HepG2 (cell line): ENCODE data around the gene CALML6. TPM values are rescaled to one million over a fixed set of nuclear protein-coding genes. Genes with fewer than 3 reads are reported as not detected.

Experiments used
- FOXK1 ChIP-seq: sonication (generic); formaldehyde crosslinking; IDR thresholded peaks from 2 replicates; pipeline ENCODE4 v1.4.0; 2020; ENCODE audit warnings: low read depth, missing genetic modification reagents, borderline replicate concordance
- GZF1 ChIP-seq: sonication (generic); formaldehyde crosslinking; IDR thresholded peaks from 2 replicates; pipeline ENCODE4 v1.5.1; 2020; ENCODE audit warnings: mild to moderate bottlenecking, missing genetic modification reagents
- HNF4G ChIP-seq, 2 experiments: sonication (generic) in 1 of 2; formaldehyde crosslinking in 1 of 2; IDR thresholded peaks; 2 replicates each; pipeline versions ENCODE4 v1.4.0 to v1.6.1; 2011 to 2020; ENCODE audit warnings: borderline replicate concordance in 2 of 2, low read depth in 2 of 2, mild to moderate bottlenecking in 2 of 2, low read length in 1 of 2, missing genetic modification reagents in 1 of 2, moderate library complexity in 1 of 2
- IKZF1 ChIP-seq: fragments of 450-650 bp; IDR thresholded peaks from 2 replicates; pipeline ENCODE4 v1.7.1; 2016
- KAT7 ChIP-seq: IDR thresholded peaks from 2 replicates; pipeline ENCODE4 v1.6.1; 2018; ENCODE audit warnings: borderline replicate concordance, missing compliant biosample characterization
- KDM5B ChIP-seq: sonication (generic); formaldehyde crosslinking; IDR thresholded peaks from 2 replicates; pipeline ENCODE4 v1.4.0; 2020; ENCODE audit warnings: missing genetic modification reagents, mild to moderate bottlenecking, borderline replicate concordance
- PCBP2 ChIP-seq: fragments of 200-400 bp; formaldehyde crosslinking; optimal IDR thresholded peaks from 2 replicates; pipeline ENCODE3; 2018; ENCODE audit warnings: low read length, low read depth; ENCODE audit not compliant: poor library complexity, severe bottlenecking
- PRMT3 ChIP-seq: sonication (generic); formaldehyde crosslinking; IDR thresholded peaks from 2 replicates; pipeline ENCODE4 v1.8.1; 2022; ENCODE audit warnings: low read depth, mild to moderate bottlenecking, moderate library complexity, missing genetic modification reagents, borderline replicate concordance
- RFXAP ChIP-seq: sonication (generic); formaldehyde crosslinking; IDR thresholded peaks from 2 replicates; pipeline ENCODE4 v1.4.0; 2020; ENCODE audit warnings: missing genetic modification reagents, borderline replicate concordance
- SATB2 ChIP-seq: sonication (generic); formaldehyde crosslinking; IDR thresholded peaks from 2 replicates; pipeline ENCODE4 v1.5.0; 2020; ENCODE audit warnings: missing genetic modification reagents
- SP140L ChIP-seq: sonication (generic); formaldehyde crosslinking; IDR thresholded peaks from 2 replicates; pipeline ENCODE4 v1.4.0; 2020; ENCODE audit warnings: missing genetic modification reagents, borderline replicate concordance
- SPEN ChIP-seq: sonication (generic); formaldehyde crosslinking; IDR thresholded peaks from 2 replicates; pipeline ENCODE4 v1.5.1; 2020; ENCODE audit warnings: low read depth, mild to moderate bottlenecking, missing genetic modification reagents
- SRF ChIP-seq: IDR thresholded peaks from 2 replicates; pipeline ENCODE4 v1.6.1; 2011; ENCODE audit warnings: mild to moderate bottlenecking, low read depth, low read length, moderate library complexity
- TOE1 ChIP-seq: sonication (generic); formaldehyde crosslinking; IDR thresholded peaks from 2 replicates; pipeline ENCODE4 v1.4.0; 2020; ENCODE audit warnings: mild to moderate bottlenecking, missing genetic modification reagents
- ZBTB3 ChIP-seq: sonication (generic); formaldehyde crosslinking; IDR thresholded peaks from 2 replicates; pipeline ENCODE4 v1.4.0; 2020; ENCODE audit warnings: low read depth, mild to moderate bottlenecking, moderate library complexity, missing genetic modification reagents, borderline replicate concordance
- ZFAT ChIP-seq: sonication (generic); formaldehyde crosslinking; conservative IDR thresholded peaks from 2 replicates; pipeline ENCODE4 v1.8.1; 2023; ENCODE audit warnings: missing genetic modification reagents, inconsistent platforms
- ZNF274 ChIP-seq: sonication (generic); formaldehyde crosslinking; IDR thresholded peaks from 2 replicates; pipeline ENCODE4 v1.5.1; 2020; ENCODE audit warnings: mild to moderate bottlenecking, missing genetic modification reagents
- ZNF441 ChIP-seq: sonication (generic); formaldehyde crosslinking; IDR thresholded peaks from 2 replicates; pipeline ENCODE4 v1.7.0; 2021; ENCODE audit warnings: missing genetic modification reagents, borderline replicate concordance
- ZNF569 ChIP-seq: sonication (generic); formaldehyde crosslinking; IDR thresholded peaks from 2 replicates; pipeline ENCODE4 v1.5.0; 2020; ENCODE audit warnings: mild to moderate bottlenecking, missing genetic modification reagents, moderate library complexity, borderline replicate concordance
- ZNF614 ChIP-seq: IDR thresholded peaks from 2 replicates; pipeline ENCODE4 v1.6.1; 2018; ENCODE audit warnings: missing biosample characterization, missing genetic modification reagents, inconsistent platforms, borderline replicate concordance
- ZNF720 ChIP-seq: sonication (generic); formaldehyde crosslinking; IDR thresholded peaks from 2 replicates; pipeline ENCODE4 v1.4.0; 2020; ENCODE audit warnings: missing genetic modification reagents
- ZNF782 ChIP-seq: sonication (generic); formaldehyde crosslinking; IDR thresholded peaks from 2 replicates; pipeline ENCODE4 v1.4.0; 2020; ENCODE audit warnings: missing genetic modification reagents, mild to moderate bottlenecking, borderline replicate concordance
- ZSCAN22 ChIP-seq: sonication (generic); formaldehyde crosslinking; IDR thresholded peaks from 2 replicates; pipeline ENCODE4 v1.4.0; 2020; ENCODE audit warnings: mild to moderate bottlenecking, missing genetic modification reagents
- ZSCAN29 ChIP-seq: sonication (generic); formaldehyde crosslinking; conservative IDR thresholded peaks from 2 replicates; pipeline ENCODE4 v1.4.0; 2020; ENCODE audit warnings: mild to moderate bottlenecking, missing genetic modification reagents
- polyA plus RNA-seq, 8 experiments: library from polyadenylated mRNA; depleted of rRNA in 3 of 8; stranded (reverse) in 7 of 8; unstranded in 1 of 8; fragments of >200 nt; fragmentation: Illumina TruSeq in 4 of 8; extraction: Trizol in 4 of 8; gene quantifications; 2 replicates each; pipeline versions ENCODE4 v1.2.1 to v1.2.3, GENCODE V29; 2011 to 2016; ENCODE audit warnings: low read depth in 4 of 8, missing spikeins in 1 of 8, mixed read lengths in 1 of 8; ENCODE audit not compliant: insufficient read depth in 1 of 8
- total RNA-seq, 5 experiments: library from RNA; depleted of rRNA; stranded (reverse); fragments of >200 nt; fragmentation: Illumina TruSeq; extraction: Trizol; gene quantifications; 2 replicates each; pipeline ENCODE4 v1.2.3, GENCODE V29; 2016; ENCODE audit warnings: low read depth in 1 of 5
- TF ChIP-seq, protein P1 (sequence below), 2 experiments: sonication (generic) in 1 of 2; formaldehyde crosslinking in 1 of 2; IDR thresholded peaks; 2 replicates each; pipeline versions ENCODE4 v1.6.1 to v1.9.0; 2014 to 2022; ENCODE audit warnings: antibody characterized with exemption in 1 of 2, borderline replicate concordance in 1 of 2, inconsistent platforms in 1 of 2, low read depth in 1 of 2, missing genetic modification reagents in 1 of 2

Gene CALML6
- total and polyA plus RNA-seq, 2 of the 13 experiments (the other 11 are each of a cell fraction or from before 2014, with no cell fraction given), result 0.11 to 0.12 TPM

DNA sequence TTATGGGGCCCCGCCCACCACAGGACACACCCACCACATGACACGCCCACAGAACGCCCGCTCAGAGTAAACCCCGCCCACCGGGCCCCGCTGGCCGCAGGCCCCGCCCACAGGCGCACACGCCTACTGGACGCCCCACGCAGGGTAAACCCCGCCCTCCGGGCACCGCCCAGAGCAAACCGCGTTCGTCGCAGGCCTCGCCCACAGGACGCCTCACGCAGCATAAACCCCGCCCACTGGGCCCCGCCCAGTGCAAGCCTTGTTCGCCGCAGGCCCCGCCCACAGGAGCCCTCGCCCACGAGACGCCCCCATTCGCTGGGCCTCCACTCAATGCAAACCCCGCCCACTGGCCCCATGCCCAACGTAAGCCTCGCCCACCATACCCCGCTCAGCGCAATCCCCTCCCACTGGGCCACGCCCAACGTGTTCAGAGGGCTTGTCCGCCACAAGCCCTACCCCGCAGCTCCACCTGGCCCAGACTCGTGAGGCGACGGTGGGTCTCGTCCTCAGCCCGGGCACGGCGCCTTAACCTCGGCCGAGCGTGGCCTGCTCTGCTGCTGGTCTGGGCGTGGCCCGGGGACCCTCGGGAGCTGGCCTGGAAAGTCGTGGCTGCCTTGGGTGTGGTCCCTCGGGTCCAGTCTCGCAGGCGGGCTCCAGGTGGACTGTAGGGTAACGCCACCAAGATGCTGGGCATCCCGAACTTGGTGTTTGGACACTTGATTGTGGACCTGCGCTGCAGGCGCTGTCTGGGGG, 4.4 kb downstream of the CALML6 start (continued):
- TF ChIP-seq, protein P1, sequence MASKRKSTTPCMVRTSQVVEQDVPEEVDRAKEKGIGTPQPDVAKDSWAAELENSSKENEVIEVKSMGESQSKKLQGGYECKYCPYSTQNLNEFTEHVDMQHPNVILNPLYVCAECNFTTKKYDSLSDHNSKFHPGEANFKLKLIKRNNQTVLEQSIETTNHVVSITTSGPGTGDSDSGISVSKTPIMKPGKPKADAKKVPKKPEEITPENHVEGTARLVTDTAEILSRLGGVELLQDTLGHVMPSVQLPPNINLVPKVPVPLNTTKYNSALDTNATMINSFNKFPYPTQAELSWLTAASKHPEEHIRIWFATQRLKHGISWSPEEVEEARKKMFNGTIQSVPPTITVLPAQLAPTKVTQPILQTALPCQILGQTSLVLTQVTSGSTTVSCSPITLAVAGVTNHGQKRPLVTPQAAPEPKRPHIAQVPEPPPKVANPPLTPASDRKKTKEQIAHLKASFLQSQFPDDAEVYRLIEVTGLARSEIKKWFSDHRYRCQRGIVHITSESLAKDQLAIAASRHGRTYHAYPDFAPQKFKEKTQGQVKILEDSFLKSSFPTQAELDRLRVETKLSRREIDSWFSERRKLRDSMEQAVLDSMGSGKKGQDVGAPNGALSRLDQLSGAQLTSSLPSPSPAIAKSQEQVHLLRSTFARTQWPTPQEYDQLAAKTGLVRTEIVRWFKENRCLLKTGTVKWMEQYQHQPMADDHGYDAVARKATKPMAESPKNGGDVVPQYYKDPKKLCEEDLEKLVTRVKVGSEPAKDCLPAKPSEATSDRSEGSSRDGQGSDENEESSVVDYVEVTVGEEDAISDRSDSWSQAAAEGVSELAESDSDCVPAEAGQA (IDR thresholded peaks at IDR 0.05; ENCODE audit: low read depth), result no peak
- TF ChIP-seq, protein P1 (CRISPR knock-in tag; IDR thresholded peaks at IDR 0.05; ENCODE audit: borderline replicate concordance), result no peak
- TF ChIP-seq PRMT3 (CRISPR knock-in tag), result no peak
- 0 out of 2 replicates have a peak, but pooled peaks have one; percentile 19 for TF ChIP-seq SP140L (CRISPR knock-in tag)
- no peak for TF ChIP-seq FOXK1
- TF ChIP-seq ZNF441 (CRISPR knock-in tag), result peak; percentile 69; the same call in 1 of the 2 replicates
- TF ChIP-seq ZSCAN29 (CRISPR knock-in tag), result no peak
- peak; percentile 91 for TF ChIP-seq KDM5B (CRISPR knock-in tag)
- no peak for TF ChIP-seq GZF1
- no peak for TF ChIP-seq IKZF1
- TF ChIP-seq RFXAP, result peak; percentile 85; the same call in 1 of the 2 replicates
- TF ChIP-seq ZSCAN22 (CRISPR knock-in tag), result no peak
- no peak for TF ChIP-seq ZNF782 (CRISPR knock-in tag)
- TF ChIP-seq TOE1, result no peak
- no peak for TF ChIP-seq ZNF720 (CRISPR knock-in tag)
- no peak for TF ChIP-seq HNF4G (IDR thresholded peaks at IDR 0.05; ENCODE audit: borderline replicate concordance, low read depth, low read length)
- no peak for TF ChIP-seq HNF4G (CRISPR knock-in tag; IDR thresholded peaks at IDR 0.05; ENCODE audit: borderline replicate concordance, low read depth)
- TF ChIP-seq ZNF274 (CRISPR knock-in tag), result peak; percentile 53
- no peak for TF ChIP-seq ZBTB3
- no peak; the same call in 1 of the 2 replicates for TF ChIP-seq ZNF569 (CRISPR knock-in tag)
- no peak for TF ChIP-seq ZFAT
- TF ChIP-seq SPEN (CRISPR knock-in tag), result peak; percentile 54; the same call in 1 of the 2 replicates
- no peak; the same call in 1 of the 2 replicates for TF ChIP-seq ZNF614 (CRISPR knock-in tag)
- TF ChIP-seq PCBP2, result no peak
- TF ChIP-seq SRF, result no peak
- no peak for TF ChIP-seq SATB2
- TF ChIP-seq KAT7 (CRISPR knock-in tag), result no peak
